RWPE2 (cell line): Measurements from ENCODE around the gene C8A.

Source experiments
- ATAC-seq: fragments of 200-7000 bp; cut with Tn5 transposase; 3 replicates; pipeline ENCODE4 v1.9.1; 2021; ENCODE audit warnings: low read depth
- DNase-seq: peaks from one replicate; pipeline ENCODE4 v3.0.0-alpha.2; 2020; ENCODE audit warnings: low spot score
- H3K27ac ChIP-seq: fragments of 450-650 bp; 2 replicates; pipeline ENCODE4 v1.5.1; 2017; ENCODE audit warnings: mild to moderate bottlenecking; ENCODE audit not compliant: poor library complexity, severe bottlenecking
- H3K27me3 ChIP-seq: fragments of 250-450 bp; sonication (Bioruptor Pico); 2 replicates; pipeline ENCODE4 v1.5.1; 2021; ENCODE audit warnings: mild to moderate bottlenecking, moderate library complexity; ENCODE audit not compliant: insufficient read depth, poor library complexity, severe bottlenecking
- H3K36me3 ChIP-seq: fragments of 250-450 bp; sonication (Bioruptor Pico); 2 replicates; pipeline ENCODE4 v1.5.1; 2020; ENCODE audit warnings: low read depth, mild to moderate bottlenecking, moderate library complexity
- H3K4me1 ChIP-seq: fragments of 250-450 bp; sonication (Bioruptor Pico); 2 replicates; pipeline ENCODE4 v1.5.1; 2021; ENCODE audit warnings: mild to moderate bottlenecking, moderate library complexity; ENCODE audit not compliant: insufficient read depth, poor library complexity, severe bottlenecking
- H3K4me3 ChIP-seq: fragments of 250-450 bp; sonication (Bioruptor Pico); 2 replicates; pipeline ENCODE4 v1.5.1; 2021; ENCODE audit warnings: mild to moderate bottlenecking, moderate library complexity; ENCODE audit not compliant: severe bottlenecking
- H3K9me3 ChIP-seq: fragments of 250-450 bp; sonication (Bioruptor Pico); 2 replicates; pipeline ENCODE4 v1.5.1; 2021; ENCODE audit warnings: mild to moderate bottlenecking, moderate library complexity; ENCODE audit not compliant: severe bottlenecking
- CTCF ChIP-seq: fragments of 450-650 bp; IDR thresholded peaks from one replicate; pipeline ENCODE4 v1.5.1; 2017; ENCODE audit warnings: mild to moderate bottlenecking, moderate library complexity; ENCODE audit not compliant: poor library complexity, severe bottlenecking

The C8A gene

GRCh38 chr1:56874689-56875088, 20.1 kb downstream of the C8A start:
- Histone ChIP-seq H3K36me3 (no peaks in the 10 kb centered on the region), H3K4me1 (no peaks in the 10 kb centered on the region), H3K9me3 (no peaks in the 10 kb centered on the region), H3K27me3 (no peaks in the 10 kb centered on the region), H3K27ac (no peak overlapping the region), H3K4me3 (no peak overlapping the region)
- ATAC-seq (no peak), DNase-seq (no peak)
- no peak for TF ChIP-seq CTCF

- DNase-seq (no peak), ATAC-seq (no peak)
- no peak overlapping the region for H3K27ac ChIP-seq
- H3K4me3 ChIP-seq = no peak overlapping the region
- H3K27me3 ChIP-seq = no peaks in the 10 kb centered on the region
- no peak for TF ChIP-seq CTCF
- H3K4me1 ChIP-seq = no peaks in the 10 kb centered on the region
- H3K9me3 ChIP-seq = no peaks in the 10 kb centered on the region
- H3K36me3 ChIP-seq = no peaks in the 10 kb centered on the region
Observed at GRCh38 chr1:56877973-56878372, 23.4 kb downstream of the C8A start.

- H3K27me3 ChIP-seq = no peaks in the 10 kb centered on the region
- no peak overlapping the region for H3K27ac ChIP-seq
- TF ChIP-seq CTCF = no peak
- no peak overlapping the region for H3K4me3 ChIP-seq
- H3K9me3 ChIP-seq = no peaks in the 10 kb centered on the region
- H3K4me1 ChIP-seq = no peaks in the 10 kb centered on the region
- H3K36me3 ChIP-seq = no peaks in the 10 kb centered on the region
- no peak for ATAC-seq
- DNase-seq = no peak
Observed at GRCh38 chr1:56880774-56881173, 26.2 kb downstream of the C8A start.

- no peak overlapping the region for H3K4me3 ChIP-seq
- H3K27me3 ChIP-seq = no peaks in the 10 kb centered on the region
- H3K36me3 ChIP-seq = no peaks in the 10 kb centered on the region
- DNase-seq = no peak
- no peak overlapping the region for H3K27ac ChIP-seq
- H3K9me3 ChIP-seq = no peaks in the 10 kb centered on the region
- no peaks in the 10 kb centered on the region for H3K4me1 ChIP-seq
- no peak for TF ChIP-seq CTCF
- ATAC-seq = no peak
Observed at GRCh38 chr1:56881417-56881816, 26.8 kb downstream of the C8A start.

- Histone ChIP-seq H3K4me3 (no peak overlapping the region), H3K9me3 (no peaks in the 10 kb centered on the region), H3K27ac (no peak overlapping the region), H3K27me3 (peaks cover 2% of the 10 kb centered on the region), H3K4me1 (no peaks in the 10 kb centered on the region), H3K36me3 (no peaks in the 10 kb centered on the region)
- no peak for TF ChIP-seq CTCF
- ATAC-seq (no peak), DNase-seq (no peak)
Observed at GRCh38 chr1:56890229-56890628, 35.6 kb downstream of the C8A start.
